ENCODE results near the gene LHFPL2. TPM values are rescaled to one million over a fixed set of nuclear protein-coding genes. Genes with fewer than 3 reads are reported as not detected.

Gene LHFPL2
- total RNA-seq, 2 experiments from 2014 or later = 0.20 TPM; not detected in 1

GRCh38 chr5:78627766-78628165 lies 20.8 kb downstream of the LHFPL2 start:
- no peak for DNase-seq
- intact Hi-C loops (cut with micrococcal nuclease) = no loop called here
- TF ChIP-seq, protein P1, sequence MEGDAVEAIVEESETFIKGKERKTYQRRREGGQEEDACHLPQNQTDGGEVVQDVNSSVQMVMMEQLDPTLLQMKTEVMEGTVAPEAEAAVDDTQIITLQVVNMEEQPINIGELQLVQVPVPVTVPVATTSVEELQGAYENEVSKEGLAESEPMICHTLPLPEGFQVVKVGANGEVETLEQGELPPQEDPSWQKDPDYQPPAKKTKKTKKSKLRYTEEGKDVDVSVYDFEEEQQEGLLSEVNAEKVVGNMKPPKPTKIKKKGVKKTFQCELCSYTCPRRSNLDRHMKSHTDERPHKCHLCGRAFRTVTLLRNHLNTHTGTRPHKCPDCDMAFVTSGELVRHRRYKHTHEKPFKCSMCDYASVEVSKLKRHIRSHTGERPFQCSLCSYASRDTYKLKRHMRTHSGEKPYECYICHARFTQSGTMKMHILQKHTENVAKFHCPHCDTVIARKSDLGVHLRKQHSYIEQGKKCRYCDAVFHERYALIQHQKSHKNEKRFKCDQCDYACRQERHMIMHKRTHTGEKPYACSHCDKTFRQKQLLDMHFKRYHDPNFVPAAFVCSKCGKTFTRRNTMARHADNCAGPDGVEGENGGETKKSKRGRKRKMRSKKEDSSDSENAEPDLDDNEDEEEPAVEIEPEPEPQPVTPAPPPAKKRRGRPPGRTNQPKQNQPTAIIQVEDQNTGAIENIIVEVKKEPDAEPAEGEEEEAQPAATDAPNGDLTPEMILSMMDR (IDR thresholded peaks at IDR 0.05) = no peak
- CTCF ChIA-PET = interaction anchor here (1.1 kb wide), 1 partner anchor 9 kb away, joined by 3 read pairs; no protein-coding TSS in a partner anchor
- Mint-ChIP-seq H3K27ac (no peak overlapping the region), H3K36me3 (ENCODE audit: low read depth) (no peaks in the 10 kb centered on the region), H3K27me3 (peaks cover 3% of the 10 kb centered on the region), H3K4me1 (ENCODE audit: low read depth) (no peaks in the 10 kb centered on the region), H3K4me3 (no peak overlapping the region), H3K9me3 (no peaks in the 10 kb centered on the region)
- ATAC-seq = no peak
- POLR2A ChIA-PET = no interaction called here

- peaks cover 3% of the 10 kb centered on the region for H3K27me3 Mint-ChIP-seq
- no peak overlapping the region for H3K4me3 Mint-ChIP-seq
- H3K27ac Mint-ChIP-seq = no peak overlapping the region
- H3K36me3 Mint-ChIP-seq (ENCODE audit: low read depth) = no peaks in the 10 kb centered on the region
- ChIA-PET POLR2A (no interaction called here), CTCF (interaction anchor here (1.1 kb wide), 1 partner anchor 10 kb away, joined by 3 read pairs; no protein-coding TSS in a partner anchor)
- no peaks in the 10 kb centered on the region for H3K4me1 Mint-ChIP-seq (ENCODE audit: low read depth)
- intact Hi-C loops (cut with micrococcal nuclease) = no loop called here
- ATAC-seq (no peak), DNase-seq (no peak)
- TF ChIP-seq, protein P1 (IDR thresholded peaks at IDR 0.05) = no peak
- H3K9me3 Mint-ChIP-seq = no peaks in the 10 kb centered on the region
Measured at GRCh38 chr5:78627175-78627574, 21.4 kb downstream of the LHFPL2 start.

DNA sequence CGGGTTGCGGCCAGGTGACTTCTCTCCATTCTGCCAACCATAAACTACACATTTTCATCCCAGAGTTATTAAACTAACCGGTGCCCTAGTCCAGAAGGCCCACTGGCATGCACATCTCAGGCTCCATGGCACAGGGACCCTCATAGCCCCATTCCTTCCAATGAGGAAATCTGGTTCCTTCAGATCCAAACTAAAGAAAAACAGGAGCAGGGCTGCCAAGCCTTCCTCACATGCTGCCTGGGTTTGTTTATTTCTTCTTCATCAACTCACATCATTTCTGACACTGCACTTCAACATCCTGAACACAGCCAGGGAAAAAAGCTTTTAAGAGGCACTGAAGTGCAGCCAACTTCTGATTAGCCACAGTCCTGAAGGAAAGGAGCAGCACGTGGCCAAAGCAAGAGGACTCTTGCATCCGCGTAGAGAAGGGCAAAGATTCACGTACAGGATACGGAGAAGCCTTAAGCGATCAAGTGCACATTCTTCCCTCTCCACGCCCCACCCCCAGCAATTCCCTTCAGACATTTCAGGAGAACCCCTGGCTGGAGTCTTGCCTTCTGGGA lies 22.5 kb downstream of the LHFPL2 start:
- H3K27ac Mint-ChIP-seq = no peak overlapping the region
- POLR2A ChIA-PET = no interaction called here

GRCh38 chr5:78624992-78625391 lies 23.6 kb downstream of the LHFPL2 start:
- no peaks in the 10 kb centered on the region for H3K4me1 Mint-ChIP-seq (ENCODE audit: low read depth)
- H3K36me3 Mint-ChIP-seq (ENCODE audit: low read depth) = no peaks in the 10 kb centered on the region
- no peak for ATAC-seq
- DNase-seq = no peak
- no peaks in the 10 kb centered on the region for H3K27me3 Mint-ChIP-seq
- TF ChIP-seq, protein P1 (IDR thresholded peaks at IDR 0.05) = no peak
- POLR2A ChIA-PET = no interaction called here
- H3K27ac Mint-ChIP-seq = no peak overlapping the region
- peaks cover 2% of the 10 kb centered on the region for H3K9me3 Mint-ChIP-seq
- H3K4me3 Mint-ChIP-seq = no peak overlapping the region
- intact Hi-C loops (cut with micrococcal nuclease) = no loop called here
- CTCF ChIA-PET = interaction anchor here (1.3 kb wide), 1 partner anchor 88 kb away, joined by 4 read pairs; no protein-coding TSS in a partner anchor

More for the DNA sequence above, 22.5 kb downstream of the LHFPL2 start:
- Mint-ChIP-seq H3K4me1 (ENCODE audit: low read depth) (no peaks in the 10 kb centered on the region), H3K27me3 (no peaks in the 10 kb centered on the region), H3K36me3 (ENCODE audit: low read depth) (no peaks in the 10 kb centered on the region), H3K9me3 (no peaks in the 10 kb centered on the region), H3K4me3 (no peak overlapping the region)
- DNase-seq = no peak
- CTCF ChIA-PET = no interaction called here
- intact Hi-C loops (cut with micrococcal nuclease) = no loop called here
- TF ChIP-seq, protein P1 (IDR thresholded peaks at IDR 0.05) = no peak
- ATAC-seq = no peak

DNA sequence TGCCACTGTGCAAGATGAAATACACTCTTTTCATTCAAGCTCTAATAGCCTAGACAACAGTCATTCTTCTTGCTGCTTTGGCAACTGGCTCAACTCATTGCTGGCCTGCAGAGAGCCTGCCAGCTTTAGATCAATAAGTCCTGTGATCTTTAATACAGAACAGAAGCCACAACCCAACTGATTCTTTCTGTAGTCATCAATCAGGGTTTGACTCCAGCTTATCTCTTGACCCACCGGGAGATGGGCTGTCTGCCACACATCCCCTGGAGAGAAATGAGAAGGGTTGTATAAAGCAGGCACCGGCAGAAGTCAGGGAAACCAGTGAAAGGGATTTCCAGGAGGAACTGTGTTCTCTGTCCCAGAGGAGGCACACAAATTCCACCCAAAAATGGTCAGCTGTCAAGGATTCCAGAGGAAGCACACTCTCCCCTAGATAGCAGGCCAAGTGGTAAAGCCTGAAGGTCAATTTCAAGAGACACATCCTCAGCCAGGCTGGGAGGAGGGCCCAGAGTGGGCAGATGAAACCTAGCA lies 24.5 kb downstream of the LHFPL2 start:
- ATAC-seq (no peak), DNase-seq (no peak)
- Mint-ChIP-seq H3K9me3 (peaks cover 2% of the 10 kb centered on the region), H3K4me3 (no peak overlapping the region), H3K36me3 (ENCODE audit: low read depth) (no peaks in the 10 kb centered on the region), H3K27ac (no peak overlapping the region), H3K27me3 (no peaks in the 10 kb centered on the region), H3K4me1 (ENCODE audit: low read depth) (no peaks in the 10 kb centered on the region)
- TF ChIP-seq, protein P1 (IDR thresholded peaks at IDR 0.05) = no peak
- CTCF ChIA-PET = interaction anchor here (1.3 kb wide), 1 partner anchor 87 kb away, joined by 4 read pairs; no protein-coding TSS in a partner anchor
- intact Hi-C loops (cut with micrococcal nuclease) = no loop called here
- POLR2A ChIA-PET = no interaction called here

Data from activated CD8-positive, alpha-beta T cell treated with anti-CD3 and anti-CD28 coated beads for 36 hours (primary cell).